Activated CD4-positive, alpha-beta T cell treated with anti-CD3 and anti-CD28 coated beads, Interleukin-2, Interleukin-4, amounts not matched to agents 100 ng/mL and 50 ng/mL, durations not matched to agents 16 hours and 8 hours (primary cell): ENCODE results near the gene UGP2.
"Not testable (repeated sequence)": the region's sequence is repeated elsewhere in the genome, so short reads cannot be mapped to it uniquely, and the experiment has no call there.

Source experiments
- DNase-seq: peaks from one replicate; pipeline ENCODE4 v3.0.0-alpha.2; 2020; ENCODE audit warnings: low spot score

UGP2 gene

GRCh38 chr2:63893163-63893562, 51.5 kb downstream of the UGP2 start:
- no peak for DNase-seq

GRCh38 chr2:63894167-63894566, 52.5 kb downstream of the UGP2 start:
- no peak for DNase-seq

GRCh38 chr2:63898839-63899238, 57.1 kb downstream of the UGP2 start:
- DNase-seq = no peak

- no peak for DNase-seq
Measured at GRCh38 chr2:63899639-63900038, 57.9 kb downstream of the UGP2 start.

GRCh38 chr2:63902149-63902548, 60.5 kb downstream of the UGP2 start:
- peak; percentile 6 for DNase-seq

- DNase-seq = peak; percentile 42
Measured at GRCh38 chr2:63903003-63903402, 61.3 kb downstream of the UGP2 start.

GRCh38 chr2:63914311-63914710, 72.6 kb downstream of the UGP2 start:
- DNase-seq = no peak

- DNase-seq = no peak
Measured at GRCh38 chr2:63926815-63927214, 85.1 kb downstream of the UGP2 start.

- not testable (repeated sequence) for DNase-seq
Measured at GRCh38 chr2:63932104-63932503, 90.4 kb downstream of the UGP2 start.
